Measurements from ENCODE around the gene IL17RB. TPM values are rescaled to one million over a fixed set of nuclear protein-coding genes. Genes with fewer than 3 reads are reported as not detected.

IL17RB gene
- total and polyA plus RNA-seq, 2 of the 8 experiments (the other 6 are each of a cell fraction or from before 2014, with no cell fraction given) = 7.0 to 24.6 TPM

DNA sequence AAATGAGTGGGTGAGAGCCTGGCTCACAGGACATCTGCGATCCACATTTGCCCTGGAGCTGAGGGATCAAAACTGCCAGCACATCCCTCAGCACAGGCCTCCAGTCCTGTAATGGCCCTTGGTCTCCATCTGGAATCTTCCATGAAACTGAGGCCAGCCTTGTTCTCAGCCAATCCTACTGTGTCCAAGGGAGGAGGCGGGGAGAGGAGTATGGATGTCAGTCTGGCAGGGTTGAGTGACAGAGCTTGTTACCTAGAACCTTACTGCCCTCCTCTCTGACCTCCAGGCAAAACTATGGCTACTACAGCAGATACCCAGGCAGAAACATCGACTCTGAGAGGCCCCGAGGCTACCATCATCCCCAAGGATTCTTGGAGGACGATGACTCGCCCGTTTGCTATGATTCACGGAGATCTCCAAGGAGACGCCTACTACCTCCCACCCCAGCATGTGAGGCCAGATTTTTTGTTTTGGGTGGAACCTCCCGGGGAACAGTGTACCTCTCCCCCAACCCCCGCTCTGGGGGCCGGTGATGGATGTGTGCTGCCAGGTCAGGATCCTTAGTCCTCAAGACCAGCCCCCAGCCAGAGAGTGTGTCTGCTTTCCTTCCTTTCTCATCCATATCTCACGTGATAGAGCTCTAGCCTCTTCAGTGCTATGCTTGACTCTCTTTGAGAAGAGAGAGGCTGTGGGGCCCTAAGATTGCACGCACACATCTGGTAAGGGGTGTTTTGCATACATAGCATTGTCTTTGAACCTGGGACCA lies 41.5 kb upstream of the IL17RB start:
- no peak overlapping the region for H3K56ac ChIP-seq (replicated peaks; ENCODE audit: insufficient read length, low read depth, low read length)
- H2BK5ac ChIP-seq (ENCODE audit: low read depth, low read length) = no peak overlapping the region
- H3K9ac ChIP-seq (replicated peaks in 1 of 4; ENCODE audit: extremely low read depth in 1 of 4, low read depth in 3 of 4, low read length in 3 of 4) = no peak overlapping the region
- no peak overlapping the region for H4K91ac ChIP-seq (replicated peaks; ENCODE audit: insufficient read length, low read length)
- H2AFZ ChIP-seq (ENCODE audit: low read length) = no peak overlapping the region
- ChIA-PET POLR2A (ENCODE audit: partially characterized antibody) (interaction anchor here (0.7 kb wide), 1 partner anchor 41 kb away, joined by 3 read pairs; no protein-coding TSS in a partner anchor), CTCF (ENCODE audit: partially characterized antibody) (interaction anchor here (0.5 to 1.2 kb wide), 4 partner anchors 39 to 106 kb away, joined by 3 read pairs; no protein-coding TSS in a partner anchor)
- H3K79me1 ChIP-seq (ENCODE audit: low read depth, low read length) = no peaks in the 10 kb centered on the region
- H4K20me1 ChIP-seq (replicated peaks in 1 of 2; ENCODE audit: control insufficient read depth in 1 of 2, insufficient read depth in 2 of 2, low read length in 2 of 2) = no peaks in the 10 kb centered on the region
- no peak overlapping the region for H4K8ac ChIP-seq (ENCODE audit: extremely low read depth, insufficient read depth, low read length)
- no peak overlapping the region for H3K4ac ChIP-seq (replicated peaks; ENCODE audit: insufficient read length, low read depth, low read length)
- H2BK120ac ChIP-seq (replicated peaks; ENCODE audit: low read depth, low read length) = no peak overlapping the region
- no peaks in the 10 kb centered on the region; a peak in 1 of 7 replicates for H3K27me3 ChIP-seq (replicated peaks in 1 of 4; ENCODE audit: control insufficient read depth in 3 of 4, extremely low read depth in 1 of 4, insufficient read depth in 3 of 4, low read length in 3 of 4)
- H3K14ac ChIP-seq (ENCODE audit: insufficient read length) = no peak overlapping the region
- H3K23me2 ChIP-seq (ENCODE audit: low read depth, low read length) = peaks cover 6% of the 10 kb centered on the region; the same call in 1 of the 2 replicates
- peaks cover 0 to 7% (median 0%) of the 10 kb centered on the region in 4 experiments; a peak in 3 of 7 replicates for H3K4me1 ChIP-seq (replicated peaks in 1 of 4; ENCODE audit: control insufficient read depth in 3 of 4, insufficient read depth in 4 of 4, low read length in 3 of 4)
- H3K36me3 ChIP-seq (ENCODE audit: control insufficient read depth in 2 of 4, insufficient read depth in 4 of 4, low read length in 3 of 4) = no peaks in the 10 kb centered on the region
- no peaks in the 10 kb centered on the region for H3K79me2 ChIP-seq (ENCODE audit: control insufficient read depth in 1 of 2, insufficient read depth in 2 of 2, low read length in 2 of 2)
- H3K9me3 ChIP-seq (ENCODE audit: insufficient read depth in 2 of 2, low read depth in 1 of 2, low read length in 1 of 2) = no peaks in the 10 kb centered on the region
- H3K4me3 ChIP-seq (ENCODE audit: extremely low read depth in 1 of 4, insufficient read depth in 2 of 4, low read depth in 3 of 4, low read length in 4 of 4) = no peak overlapping the region
- H3K18ac ChIP-seq (ENCODE audit: extremely low read depth, low read length) = no peak overlapping the region
- 86% methylated on average over 13 of the region's 14 CpGs; no CpG with 5 or more reads in 1 of the 2 experiments for WGBS, 2 experiments (ENCODE audit: extremely low coverage in 1 of 2, insufficient coverage in 1 of 2, insufficient read length in 1 of 2, insufficient replicate concordance in 2 of 2, low coverage in 1 of 2, low lambda C conversion rate in 2 of 2, missing lambda C conversion rate in 1 of 2)
- no peak overlapping the region; the same call in 1 of the 2 replicates for H2BK20ac ChIP-seq (ENCODE audit: low read length)
- H2AK5ac ChIP-seq (ENCODE audit: low read depth, low read length) = 0 out of 2 replicates have a peak overlapping the region, but pooled peaks have one; percentile 70
- no peak overlapping the region for H3K27ac ChIP-seq (ENCODE audit: low read depth, low read length)
- H4K5ac ChIP-seq (ENCODE audit: insufficient read length, low read depth, low read length) = no peak overlapping the region
- DNase-seq (ENCODE audit: low read depth in 1 of 2, low spot score in 2 of 2) (no peak), FAIRE-seq (no peak)
- no peak overlapping the region for H3K4me2 ChIP-seq (ENCODE audit: insufficient read depth in 1 of 2, low read depth in 2 of 2, low read length in 2 of 2)
- no peak overlapping the region for H3K23ac ChIP-seq (ENCODE audit: insufficient read length)
- peak overlapping the region; percentile 35; the same call in 1 of the 2 replicates for H2BK12ac ChIP-seq (ENCODE audit: low read depth, low read length)
- no peak overlapping the region for H2BK15ac ChIP-seq (ENCODE audit: low read length)
- no peak for TF ChIP-seq CHD1 (IDR thresholded peaks at IDR 0.05; ENCODE audit: low read depth, low read length)
- TF ChIP-seq CREB1 (IDR thresholded peaks at IDR 0.05) = no peak
- no peak for TF ChIP-seq POU5F1 (IDR thresholded peaks at IDR 0.05; ENCODE audit: low read depth, low read length)
- TF ChIP-seq POLR2A (IDR thresholded peaks at IDR 0.05; ENCODE audit: control extremely low read depth in 1 of 2, low read depth in 2 of 2, low read length in 2 of 2) = no peak
- no peak for TF ChIP-seq SP4 (IDR thresholded peaks at IDR 0.05; ENCODE audit: low read length)
- no peak for TF ChIP-seq RBBP5 (IDR thresholded peaks at IDR 0.05; ENCODE audit: borderline replicate concordance, low read depth, low read length)
- no peak for TF ChIP-seq NRF1 (IDR thresholded peaks at IDR 0.05; ENCODE audit: low read depth, low read length)
- no peak for TF ChIP-seq POLR2AphosphoS5 (IDR thresholded peaks at IDR 0.05; ENCODE audit: low read depth, low read length)
- TF ChIP-seq CBX5 (IDR thresholded peaks at IDR 0.05; ENCODE audit: low read depth, low read length) = no peak
- no peak for TF ChIP-seq SAP30 (IDR thresholded peaks at IDR 0.05; ENCODE audit: insufficient read depth, insufficient replicate concordance, low read length)
- no peak for TF ChIP-seq TAF7 (optimal IDR thresholded peaks at IDR 0.05; ENCODE audit: borderline replicate concordance, low read depth, low read length)
- no peak for TF ChIP-seq BRCA1 (IDR thresholded peaks at IDR 0.05; ENCODE audit: low read depth, low read length)
- no peak for TF ChIP-seq SIN3A (conservative IDR thresholded peaks at IDR 0.05 in 1 of 2, IDR thresholded peaks at IDR 0.05 in 1 of 2; ENCODE audit: low read depth in 1 of 2, low read length in 2 of 2)
- TF ChIP-seq YY1 (IDR thresholded peaks at IDR 0.05; ENCODE audit: low read depth, low read length) = no peak
